Camera-type eye (tissue), 1 donor: Measurements from ENCODE around the gene GABBR2. TPM values are rescaled to one million over a fixed set of nuclear protein-coding genes. Genes with fewer than 3 reads are reported as not detected.

Experiments used
- total RNA-seq: library from RNA; depleted of rRNA; stranded (reverse); fragments of >200 nt; gene quantifications from one replicate; pipeline ENCODE4 v1.2.3, GENCODE V29; 2014

GABBR2 gene
- total RNA-seq: 37.1 TPM

GRCh38 chr9:98708933-98709911, at the start of gene GABBR2:
TSS of gene GABBR2 (minus strand) at chr9:98708935. CDS start at chr9:98708737, 198 bp downstream.

GRCh38 chr9:98255578-98256296, 453.0 kb downstream of the GABBR2 start, which contains the start of gene TBC1D2:
TSS of gene TBC1D2 (minus strand) at chr9:98255649. CDS start at chr9:98255541, 108 bp downstream.

Other genes with a start within 250 kb of the GABBR2 start
- 17.0 TPM for gene ANKS6, start 87.6 kb upstream of the GABBR2 start, total RNA-seq
- gene GALNT12, start 98.7 kb upstream of the GABBR2 start, total RNA-seq: 6.2 TPM
- 92.2 TPM for gene COL15A1, start 235.0 kb upstream of the GABBR2 start, total RNA-seq